ENCODE measurements around the gene AKT1. TPM values are rescaled to one million over a fixed set of nuclear protein-coding genes. Genes with fewer than 3 reads are reported as not detected.
A peak's percentile ranks its signal among the peaks of the same experiment; 100 is the strongest.

Gene AKT1
- total and polyA plus RNA-seq, 2 of the 13 experiments (the other 11 are each of a cell fraction or from before 2014, with no cell fraction given), result 96.2 to 116 TPM

GRCh38 chr14:104752735-104753527 is 42.6 kb downstream of the AKT1 start, which contains the start of gene SIVA1 (continued):
- TF ChIP-seq, protein P1, sequence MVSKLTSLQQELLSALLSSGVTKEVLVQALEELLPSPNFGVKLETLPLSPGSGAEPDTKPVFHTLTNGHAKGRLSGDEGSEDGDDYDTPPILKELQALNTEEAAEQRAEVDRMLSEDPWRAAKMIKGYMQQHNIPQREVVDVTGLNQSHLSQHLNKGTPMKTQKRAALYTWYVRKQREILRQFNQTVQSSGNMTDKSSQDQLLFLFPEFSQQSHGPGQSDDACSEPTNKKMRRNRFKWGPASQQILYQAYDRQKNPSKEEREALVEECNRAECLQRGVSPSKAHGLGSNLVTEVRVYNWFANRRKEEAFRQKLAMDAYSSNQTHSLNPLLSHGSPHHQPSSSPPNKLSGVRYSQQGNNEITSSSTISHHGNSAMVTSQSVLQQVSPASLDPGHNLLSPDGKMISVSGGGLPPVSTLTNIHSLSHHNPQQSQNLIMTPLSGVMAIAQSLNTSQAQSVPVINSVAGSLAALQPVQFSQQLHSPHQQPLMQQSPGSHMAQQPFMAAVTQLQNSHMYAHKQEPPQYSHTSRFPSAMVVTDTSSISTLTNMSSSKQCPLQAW (CRISPR knock-in tag; IDR thresholded peaks at IDR 0.05), result peak; percentile 62; the same call in 1 of the 2 replicates
- no peak for TF ChIP-seq NCOA2 (CRISPR knock-in tag; IDR thresholded peaks at IDR 0.05)
- TF ChIP-seq CCAR2 (optimal IDR thresholded peaks at IDR 0.05; ENCODE audit: low read depth, low read length), result no peak
- TF ChIP-seq ZSCAN9 (CRISPR knock-in tag; IDR thresholded peaks at IDR 0.05; ENCODE audit: borderline replicate concordance), result no peak; the same call in 1 of the 2 replicates
- 0 out of 2 replicates have a peak, but pooled peaks have one; percentile 4 for TF ChIP-seq RFX1 (IDR thresholded peaks at IDR 0.05)
- TF ChIP-seq SNAPC5 (CRISPR knock-in tag; IDR thresholded peaks at IDR 0.05; ENCODE audit: borderline replicate concordance), result no peak
- no peak; the same call in 1 of the 2 replicates for TF ChIP-seq ZBTB34 (CRISPR knock-in tag; IDR thresholded peaks at IDR 0.05)
- TF ChIP-seq ZBTB7A (CRISPR knock-in tag; IDR thresholded peaks at IDR 0.05), result peak; percentile 79
- TF ChIP-seq, protein P2, sequence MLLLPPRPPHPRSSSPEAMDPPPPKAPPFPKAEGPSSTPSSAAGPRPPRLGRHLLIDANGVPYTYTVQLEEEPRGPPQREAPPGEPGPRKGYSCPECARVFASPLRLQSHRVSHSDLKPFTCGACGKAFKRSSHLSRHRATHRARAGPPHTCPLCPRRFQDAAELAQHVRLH (CRISPR knock-in tag; IDR thresholded peaks at IDR 0.05; ENCODE audit: borderline replicate concordance, low read depth), result no peak
- TF ChIP-seq, protein P3, sequence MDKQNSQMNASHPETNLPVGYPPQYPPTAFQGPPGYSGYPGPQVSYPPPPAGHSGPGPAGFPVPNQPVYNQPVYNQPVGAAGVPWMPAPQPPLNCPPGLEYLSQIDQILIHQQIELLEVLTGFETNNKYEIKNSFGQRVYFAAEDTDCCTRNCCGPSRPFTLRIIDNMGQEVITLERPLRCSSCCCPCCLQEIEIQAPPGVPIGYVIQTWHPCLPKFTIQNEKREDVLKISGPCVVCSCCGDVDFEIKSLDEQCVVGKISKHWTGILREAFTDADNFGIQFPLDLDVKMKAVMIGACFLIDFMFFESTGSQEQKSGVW (CRISPR knock-in tag; IDR thresholded peaks at IDR 0.05; ENCODE audit: borderline replicate concordance), result no peak
- peak; percentile 86 for TF ChIP-seq ATF7 (IDR thresholded peaks at IDR 0.05)
- TF ChIP-seq ATF7 (CRISPR knock-in tag; IDR thresholded peaks at IDR 0.05), result 0 out of 2 replicates have a peak, but pooled peaks have one; percentile 12
- no peak for TF ChIP-seq TEAD3 (CRISPR knock-in tag; optimal IDR thresholded peaks at IDR 0.05; ENCODE audit: borderline replicate concordance)
- peak; percentile 65; the same call in 1 of the 2 replicates for TF ChIP-seq MED13 (CRISPR knock-in tag; IDR thresholded peaks at IDR 0.05)
- TF ChIP-seq UBTF (CRISPR knock-in tag; IDR thresholded peaks at IDR 0.05), result peak; percentile 76
- no peak for TF ChIP-seq MEF2D (CRISPR knock-in tag; IDR thresholded peaks at IDR 0.05)
- no peak for TF ChIP-seq NFE2 (CRISPR knock-in tag; IDR thresholded peaks at IDR 0.05)
- TF ChIP-seq ZFP62 (CRISPR knock-in tag; IDR thresholded peaks at IDR 0.05), result 0 out of 2 replicates have a peak, but pooled peaks have one; percentile 16
- peak; percentile 98 for TF ChIP-seq PHF8 (CRISPR knock-in tag; IDR thresholded peaks at IDR 0.05)
- TF ChIP-seq SRSF4 (IDR thresholded peaks at IDR 0.05; ENCODE audit: low read depth, low read length, poor library complexity, severe bottlenecking), result no peak
- peak; percentile 69; the same call in 1 of the 2 replicates for TF ChIP-seq ZNF383 (CRISPR knock-in tag; IDR thresholded peaks at IDR 0.05; ENCODE audit: borderline replicate concordance)
- no peak for TF ChIP-seq PAWR (CRISPR knock-in tag; IDR thresholded peaks at IDR 0.05; ENCODE audit: borderline replicate concordance)
- no peak for TF ChIP-seq NONO (IDR thresholded peaks at IDR 0.05)
- peak; percentile 96 for TF ChIP-seq NONO (CRISPR knock-in tag; conservative IDR thresholded peaks at IDR 0.05)
